KMS-11 (cell line): ENCODE measurements around the gene NTN4.

Experiments used
- H2AFZ ChIP-seq: fragments of 200-600 bp; sonication (generic); 2 replicates; pipeline ENCODE4 v1.6.1; 2016; ENCODE audit warnings: antibody characterized with exemption, mixed run types, low read depth
- H3K27ac ChIP-seq: fragments of 200-600 bp; sonication (generic); 2 replicates; pipeline ENCODE4 v1.6.1; 2016; ENCODE audit warnings: mild to moderate bottlenecking, mixed run types
- H3K27me3 ChIP-seq: fragments of 200-600 bp; sonication (generic); 2 replicates; pipeline ENCODE4 v1.6.1; 2017; ENCODE audit warnings: mild to moderate bottlenecking, low read depth, mixed run types, moderate library complexity; ENCODE audit not compliant: insufficient read depth
- H3K36me3 ChIP-seq: fragments of 200-600 bp; sonication (generic); 2 replicates; pipeline ENCODE4 v1.6.1; 2017; ENCODE audit warnings: mild to moderate bottlenecking, mixed run types; ENCODE audit not compliant: insufficient read depth
- H3K4me1 ChIP-seq: fragments of 200-600 bp; sonication (generic); 2 replicates; pipeline ENCODE4 v1.6.1; 2016; ENCODE audit warnings: mild to moderate bottlenecking, low read depth, mixed run types; ENCODE audit not compliant: poor library complexity, severe bottlenecking
- H3K4me2 ChIP-seq: fragments of 200-600 bp; sonication (generic); 2 replicates; pipeline ENCODE4 v1.7.0; 2016; ENCODE audit warnings: mild to moderate bottlenecking, mixed run types
- H3K4me3 ChIP-seq: fragments of 200-600 bp; sonication (generic); IDR thresholded peaks from 2 replicates; pipeline ENCODE4 v1.6.1; 2017; ENCODE audit warnings: low read depth, low read length, mixed read lengths; ENCODE audit not compliant: insufficient read depth
- H3K79me2 ChIP-seq: fragments of 200-600 bp; sonication (generic); 2 replicates; pipeline ENCODE4 v1.6.1; 2016; ENCODE audit warnings: low read depth, mixed run types; ENCODE audit not compliant: insufficient read depth
- H3K9ac ChIP-seq: fragments of 200-600 bp; sonication (generic); 2 replicates; pipeline ENCODE4 v1.6.1; 2016; ENCODE audit warnings: mild to moderate bottlenecking, mixed run types
- H4K20me1 ChIP-seq: fragments of 200-600 bp; sonication (generic); 2 replicates; pipeline ENCODE4 v1.6.1; 2016; ENCODE audit warnings: mild to moderate bottlenecking, mixed run types; ENCODE audit not compliant: insufficient read depth
- TF ChIP-seq, protein P1 (sequence below): fragments of 200-600 bp; sonication (generic); conservative IDR thresholded peaks from 2 replicates; pipeline ENCODE4 v1.6.1; 2017; ENCODE audit warnings: low read depth, mild to moderate bottlenecking, antibody characterized with exemption, low read length, moderate library complexity, mixed read lengths

The NTN4 gene

DNA sequence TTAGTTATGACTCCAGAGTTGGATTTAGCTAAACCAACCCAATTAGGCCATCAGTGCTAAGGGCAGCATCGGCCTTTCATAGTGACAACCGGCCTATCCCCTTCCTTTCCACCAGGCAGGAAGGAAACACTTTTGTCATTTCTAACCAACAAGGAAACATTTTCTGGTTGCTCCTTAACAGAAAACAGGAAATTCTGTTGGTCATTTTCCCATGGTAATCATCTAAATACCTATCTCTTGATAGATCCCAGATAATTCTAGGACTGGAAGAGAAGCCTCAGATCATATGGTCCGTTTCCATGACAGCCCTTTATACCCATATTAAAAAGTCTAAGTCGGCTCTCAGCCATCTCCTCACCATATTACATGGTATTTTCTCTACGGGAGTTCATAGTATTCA, 160.1 kb downstream of the NTN4 start:
- Histone ChIP-seq H3K27ac (no peak overlapping the region), H3K4me2 (no peak overlapping the region)
- TF ChIP-seq, protein P1, sequence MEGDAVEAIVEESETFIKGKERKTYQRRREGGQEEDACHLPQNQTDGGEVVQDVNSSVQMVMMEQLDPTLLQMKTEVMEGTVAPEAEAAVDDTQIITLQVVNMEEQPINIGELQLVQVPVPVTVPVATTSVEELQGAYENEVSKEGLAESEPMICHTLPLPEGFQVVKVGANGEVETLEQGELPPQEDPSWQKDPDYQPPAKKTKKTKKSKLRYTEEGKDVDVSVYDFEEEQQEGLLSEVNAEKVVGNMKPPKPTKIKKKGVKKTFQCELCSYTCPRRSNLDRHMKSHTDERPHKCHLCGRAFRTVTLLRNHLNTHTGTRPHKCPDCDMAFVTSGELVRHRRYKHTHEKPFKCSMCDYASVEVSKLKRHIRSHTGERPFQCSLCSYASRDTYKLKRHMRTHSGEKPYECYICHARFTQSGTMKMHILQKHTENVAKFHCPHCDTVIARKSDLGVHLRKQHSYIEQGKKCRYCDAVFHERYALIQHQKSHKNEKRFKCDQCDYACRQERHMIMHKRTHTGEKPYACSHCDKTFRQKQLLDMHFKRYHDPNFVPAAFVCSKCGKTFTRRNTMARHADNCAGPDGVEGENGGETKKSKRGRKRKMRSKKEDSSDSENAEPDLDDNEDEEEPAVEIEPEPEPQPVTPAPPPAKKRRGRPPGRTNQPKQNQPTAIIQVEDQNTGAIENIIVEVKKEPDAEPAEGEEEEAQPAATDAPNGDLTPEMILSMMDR, result no peak

DNA sequence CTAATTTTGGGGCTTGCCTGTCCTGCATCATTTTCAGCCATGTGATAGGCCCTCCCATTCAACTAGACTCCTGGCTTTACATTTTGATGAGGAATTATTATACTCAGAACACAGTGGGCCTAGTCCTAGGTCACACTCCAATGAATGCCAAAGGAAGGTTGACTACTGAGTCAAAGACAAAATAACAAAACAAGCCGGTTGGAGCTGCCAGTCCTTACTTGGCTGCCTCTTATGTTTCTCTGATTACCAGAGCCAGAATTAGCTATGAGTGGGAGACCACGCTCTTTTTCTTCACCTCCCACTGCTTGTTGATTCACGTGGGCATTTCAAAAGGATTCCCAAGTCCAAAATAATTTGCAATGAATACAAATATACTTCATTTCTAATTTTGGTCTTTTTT, 161.2 kb downstream of the NTN4 start:
- H3K4me2 ChIP-seq, result no peak overlapping the region
- TF ChIP-seq, protein P1, result no peak
- peaks cover 4% of the 10 kb centered on the region for H3K4me1 ChIP-seq
- H3K79me2 ChIP-seq, result no peaks in the 10 kb centered on the region
- H3K4me3 ChIP-seq, result no peak overlapping the region
- H2AFZ ChIP-seq, result no peak overlapping the region
- H3K27me3 ChIP-seq, result no peaks in the 10 kb centered on the region
- H4K20me1 ChIP-seq, result no peaks in the 10 kb centered on the region
- no peak overlapping the region for H3K27ac ChIP-seq
- H3K9ac ChIP-seq, result no peak overlapping the region
- no peaks in the 10 kb centered on the region for H3K36me3 ChIP-seq

More for the DNA sequence above, 160.1 kb downstream of the NTN4 start:
- Histone ChIP-seq H2AFZ (no peak overlapping the region), H4K20me1 (no peaks in the 10 kb centered on the region), H3K27me3 (no peaks in the 10 kb centered on the region), H3K36me3 (no peaks in the 10 kb centered on the region), H3K4me3 (no peak overlapping the region), H3K9ac (no peak overlapping the region), H3K79me2 (no peaks in the 10 kb centered on the region), H3K4me1 (peaks cover 14% of the 10 kb centered on the region)

DNA sequence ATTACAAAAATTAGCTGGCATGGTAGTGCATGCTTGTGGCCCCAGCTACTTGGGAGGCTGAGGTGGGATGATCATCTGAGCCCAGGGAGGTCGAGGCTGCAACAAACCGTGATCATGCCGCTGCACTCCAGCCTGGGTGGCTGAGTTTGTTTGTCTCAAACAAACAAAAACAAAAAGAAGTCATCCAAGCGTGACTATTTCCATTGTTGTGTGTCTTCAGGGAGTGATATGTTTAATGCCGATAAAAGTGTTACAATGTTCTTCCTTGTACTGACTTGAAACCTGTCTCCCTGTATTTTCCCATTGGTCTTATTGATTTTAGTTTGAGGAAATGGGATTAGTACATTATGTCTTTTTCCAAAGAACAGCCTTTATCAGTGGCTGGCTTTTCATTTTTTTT, 163.7 kb downstream of the NTN4 start:
- no peak overlapping the region for H3K4me3 ChIP-seq
- TF ChIP-seq, protein P1, result no peak
- H3K9ac ChIP-seq, result no peak overlapping the region
- no peak overlapping the region for H3K4me2 ChIP-seq
- no peak overlapping the region for H2AFZ ChIP-seq
- no peak overlapping the region for H3K27ac ChIP-seq
- H3K4me1 ChIP-seq, result no peaks in the 10 kb centered on the region
- no peaks in the 10 kb centered on the region for H4K20me1 ChIP-seq
- no peaks in the 10 kb centered on the region for H3K36me3 ChIP-seq
- no peaks in the 10 kb centered on the region for H3K27me3 ChIP-seq
- no peaks in the 10 kb centered on the region for H3K79me2 ChIP-seq

DNA sequence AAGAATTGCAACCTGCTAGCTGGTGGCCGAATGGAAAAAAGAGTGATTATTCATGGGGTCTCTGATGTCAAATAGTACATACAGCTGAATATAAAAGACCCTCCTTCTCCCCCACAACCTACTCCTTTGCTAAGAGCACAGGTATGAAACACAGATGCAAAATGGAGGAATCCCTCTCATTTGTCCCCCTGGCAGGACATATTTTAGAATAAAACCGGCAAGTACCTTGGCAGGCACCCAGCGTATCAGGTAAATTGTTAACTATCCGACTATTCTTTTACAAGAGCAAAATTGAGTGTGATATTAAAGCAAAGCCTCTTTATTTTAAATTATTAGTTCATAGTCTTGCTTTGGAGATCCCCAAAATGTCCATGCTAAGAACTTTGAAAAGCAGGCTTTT, 165.6 kb downstream of the NTN4 start:
- Histone ChIP-seq H2AFZ (no peak overlapping the region), H3K79me2 (no peaks in the 10 kb centered on the region), H3K4me3 (no peak overlapping the region), H3K27ac (no peak overlapping the region), H3K4me2 (no peak overlapping the region), H3K36me3 (no peaks in the 10 kb centered on the region), H3K27me3 (no peaks in the 10 kb centered on the region), H4K20me1 (no peaks in the 10 kb centered on the region), H3K9ac (no peak overlapping the region), H3K4me1 (no peaks in the 10 kb centered on the region)
- TF ChIP-seq, protein P1, result no peak
